Common myeloid progenitor, CD34-positive (primary cell): ENCODE results near the gene PRDM15.

Experiments
- CTCF ChIA-PET: fragments of 350-600 bp; sonication (Branson Sonifier 250); formaldehyde crosslinking; loops from one replicate; lab custom pipeline; 2021; ENCODE audit warnings: antibody characterized with exemption; lab: Charles Lee
- POLR2A ChIA-PET: fragments of 350-600 bp; sonication (Branson Sonifier 250); formaldehyde crosslinking; loops from one replicate; lab custom pipeline; 2021; ENCODE audit warnings: antibody characterized with exemption; lab: Charles Lee
- DNase-seq, 3 donors: peaks; one replicate each; pipeline versions ENCODE4 v3.0.0 to v3.0.0-alpha.2; 2013
- H3K27ac ChIP-seq, 2 experiments: 1 replicate in 1 of 2; 2 replicates in 1 of 2; pipeline ENCODE4 v1.7.0; 2013; ENCODE audit warnings: inconsistent platforms in 2 of 2, low read length in 2 of 2, mild to moderate bottlenecking in 2 of 2, low read depth in 1 of 2, moderate library complexity in 1 of 2; ENCODE audit not compliant: severe bottlenecking in 2 of 2, insufficient read depth in 1 of 2, poor library complexity in 1 of 2
- H3K27me3 ChIP-seq, 5 experiments: replicated peaks in 2 of 5; 1 replicate in 3 of 5; 2 replicates in 2 of 5; pipeline versions ENCODE4 v1.6.1 to v1.7.0; 2013; ENCODE audit warnings: low read length in 4 of 5, mild to moderate bottlenecking in 2 of 5, moderate library complexity in 2 of 5, inconsistent platforms in 1 of 5; ENCODE audit not compliant: insufficient read depth in 5 of 5, control insufficient read depth in 4 of 5
- H3K36me3 ChIP-seq, 4 experiments: 1 replicate in 2 of 4; 2 replicates in 2 of 4; pipeline versions ENCODE4 v1.6.1 to v1.7.0; 2013; ENCODE audit warnings: low read length in 3 of 4, control low read depth in 1 of 4, mild to moderate bottlenecking in 1 of 4; ENCODE audit not compliant: control insufficient read depth in 4 of 4, insufficient read depth in 4 of 4
- H3K4me1 ChIP-seq, 4 experiments: 1 replicate in 3 of 4; 2 replicates in 1 of 4; pipeline versions ENCODE4 v1.6.1 to v1.7.1; 2013; ENCODE audit warnings: low read length in 3 of 4, mild to moderate bottlenecking in 3 of 4, control low read depth in 1 of 4, inconsistent platforms in 1 of 4, moderate library complexity in 1 of 4; ENCODE audit not compliant: control insufficient read depth in 4 of 4, insufficient read depth in 4 of 4; ENCODE audit errors: control extremely low read depth in 1 of 4
- H3K4me3 ChIP-seq, 7 experiments: 1 replicate in 4 of 7; 2 replicates in 3 of 7; pipeline versions ENCODE4 v1.5.1 to v1.7.0; 2013; ENCODE audit warnings: mild to moderate bottlenecking in 7 of 7, low read length in 6 of 7, moderate library complexity in 6 of 7, inconsistent platforms in 2 of 7, low read depth in 2 of 7, control low read depth in 1 of 7; ENCODE audit not compliant: insufficient read depth in 4 of 7, control insufficient read depth in 1 of 7; ENCODE audit errors: extremely low read depth in 1 of 7
- H3K9me3 ChIP-seq, 5 experiments: 1 replicate in 4 of 5; 2 replicates in 1 of 5; pipeline versions ENCODE4 v1.6.1 to v1.7.1; 2013; ENCODE audit warnings: low read length in 4 of 5, mild to moderate bottlenecking in 2 of 5, inconsistent platforms in 1 of 5, low read depth in 1 of 5, moderate library complexity in 1 of 5; ENCODE audit not compliant: control insufficient read depth in 4 of 5, insufficient read depth in 2 of 5; ENCODE audit errors: control extremely low read depth in 1 of 5
- WGBS: methylation state at CpG from one replicate; pipeline ENCODE4 v1.1.5; 2013; ENCODE audit not compliant: insufficient coverage; 5-methylcytosine and 5-hydroxymethylcytosine counted together

Gene PRDM15

DNA sequence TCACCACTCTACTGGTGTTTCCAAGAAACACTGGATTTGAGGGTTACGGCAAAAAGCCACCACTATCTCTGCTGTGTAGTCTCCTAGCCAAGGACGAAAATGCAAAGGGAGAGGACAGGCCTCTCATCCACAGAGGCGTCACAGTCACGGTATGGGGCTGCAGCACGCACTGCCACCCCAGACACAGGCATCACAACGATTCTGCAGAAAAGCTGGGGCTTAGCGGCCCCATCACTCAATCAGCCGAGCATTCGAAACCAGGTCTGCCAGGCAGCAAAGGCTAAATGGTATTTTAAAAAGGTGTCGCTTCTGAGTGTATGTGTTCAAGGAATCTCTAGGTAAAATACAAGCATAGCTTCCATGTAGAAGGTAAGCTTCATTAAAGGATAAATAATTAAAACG is 113.7 kb downstream of the PRDM15 start:
- Histone ChIP-seq H3K4me1 (peaks cover 11 to 45% (median 37%) of the 10 kb centered on the region in 4 experiments), H3K4me3 (no peak overlapping the region), H3K27ac (no peak overlapping the region), H3K36me3 (no peaks in the 10 kb centered on the region), H3K9me3 (no peaks in the 10 kb centered on the region), H3K27me3 (peaks cover 0 to 100% (median 75%) of the 10 kb centered on the region in 5 experiments)
- no peak for DNase-seq
- ChIA-PET CTCF (interaction anchor here (1.4 to 3.6 kb wide), 3 partner anchors 13 to 152 kb away, joined by 3 to 10 read pairs (median 7); no protein-coding TSS in a partner anchor), POLR2A (no interaction called here)
- WGBS, result 75% methylated on average over 6 of the region's 11 CpGs

DNA sequence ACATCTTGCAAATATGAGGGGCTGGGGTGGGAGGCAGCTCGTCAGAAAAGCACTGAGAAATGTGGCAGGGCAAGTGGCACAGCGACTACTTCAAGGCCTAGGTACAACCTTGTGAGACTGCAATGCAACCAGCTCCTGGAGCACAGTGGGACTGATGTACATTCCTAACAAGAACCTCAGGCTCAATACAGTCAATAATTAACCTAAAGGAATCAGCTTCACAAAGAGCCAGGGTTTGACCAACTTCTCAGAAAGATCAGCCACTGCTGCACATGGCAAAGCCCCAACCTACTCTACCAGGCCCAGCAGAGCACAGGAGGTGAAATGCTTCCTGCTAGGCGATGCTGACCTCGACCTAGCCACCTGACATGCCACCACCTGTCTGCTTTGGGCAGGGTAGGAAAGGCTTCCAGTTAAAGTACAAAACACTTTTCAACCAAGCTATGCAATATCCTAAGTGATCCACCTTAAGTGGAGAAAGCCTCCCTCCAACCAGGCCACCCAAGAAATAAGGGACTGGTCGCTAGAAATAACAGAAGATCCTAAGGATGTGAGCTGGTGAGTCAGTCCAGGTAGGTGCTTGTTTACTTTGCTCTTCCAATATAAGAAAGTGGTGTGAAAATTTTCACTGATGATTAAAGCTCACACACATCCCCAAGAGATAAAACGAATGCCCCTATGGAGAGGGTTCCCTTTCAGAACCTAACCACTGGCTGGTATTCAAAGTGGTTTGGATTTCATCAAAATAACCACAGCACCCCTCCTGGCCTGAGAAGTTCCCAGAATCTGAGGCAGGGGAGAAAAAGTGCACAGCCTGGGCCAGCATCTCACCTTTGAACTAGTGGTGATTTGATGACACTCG is 114.4 kb downstream of the PRDM15 start:
- no peak overlapping the region for H3K4me3 ChIP-seq
- no peak for DNase-seq
- POLR2A ChIA-PET, result no interaction called here
- CTCF ChIA-PET, result interaction anchor here (1.4 to 3.6 kb wide), 4 partner anchors 12 to 152 kb away, joined by 3 to 10 read pairs (median 5); no protein-coding TSS in a partner anchor
- H3K9me3 ChIP-seq, result no peaks in the 10 kb centered on the region
- 80% methylated on average over 4 of the region's 7 CpGs for WGBS
- H3K27me3 ChIP-seq, result peaks cover 0 to 100% (median 77%) of the 10 kb centered on the region in 5 experiments
- peaks cover 11 to 45% (median 37%) of the 10 kb centered on the region in 4 experiments for H3K4me1 ChIP-seq
- no peak overlapping the region for H3K27ac ChIP-seq
- H3K36me3 ChIP-seq, result no peaks in the 10 kb centered on the region

DNA sequence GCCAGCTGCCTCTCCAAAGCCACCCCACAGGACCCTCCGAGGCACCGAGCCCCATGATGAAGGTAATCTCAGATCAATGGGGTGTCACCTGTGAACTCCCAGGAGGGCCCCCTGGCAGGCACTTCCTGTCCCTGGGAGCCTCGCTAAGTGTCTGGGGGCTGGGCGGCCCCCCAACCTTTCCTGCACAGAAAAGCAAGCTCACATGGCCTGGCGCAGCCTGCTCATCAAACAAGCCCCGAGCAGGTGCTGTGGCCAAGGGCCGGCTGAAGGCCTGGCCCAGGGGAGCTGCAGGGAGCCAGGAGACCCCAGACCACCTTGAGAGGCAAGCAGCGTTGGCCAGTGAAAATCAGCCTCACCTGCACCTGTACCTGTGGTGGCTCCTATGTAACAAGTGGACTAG is 115.1 kb downstream of the PRDM15 start:
- Histone ChIP-seq H3K27ac (no peak overlapping the region), H3K4me1 (peaks cover 11 to 44% (median 36%) of the 10 kb centered on the region in 4 experiments), H3K4me3 (no peak overlapping the region), H3K9me3 (no peaks in the 10 kb centered on the region), H3K27me3 (peaks cover 0 to 100% (median 75%) of the 10 kb centered on the region in 5 experiments), H3K36me3 (no peaks in the 10 kb centered on the region)
- DNase-seq, result no peak
- WGBS, result 70% methylated on average over 8 of the region's 8 CpGs
- ChIA-PET CTCF (interaction anchor here (1.4 to 3.6 kb wide), 3 partner anchors 12 to 151 kb away, joined by 3 to 10 read pairs (median 7); no protein-coding TSS in a partner anchor), POLR2A (no interaction called here)

DNA sequence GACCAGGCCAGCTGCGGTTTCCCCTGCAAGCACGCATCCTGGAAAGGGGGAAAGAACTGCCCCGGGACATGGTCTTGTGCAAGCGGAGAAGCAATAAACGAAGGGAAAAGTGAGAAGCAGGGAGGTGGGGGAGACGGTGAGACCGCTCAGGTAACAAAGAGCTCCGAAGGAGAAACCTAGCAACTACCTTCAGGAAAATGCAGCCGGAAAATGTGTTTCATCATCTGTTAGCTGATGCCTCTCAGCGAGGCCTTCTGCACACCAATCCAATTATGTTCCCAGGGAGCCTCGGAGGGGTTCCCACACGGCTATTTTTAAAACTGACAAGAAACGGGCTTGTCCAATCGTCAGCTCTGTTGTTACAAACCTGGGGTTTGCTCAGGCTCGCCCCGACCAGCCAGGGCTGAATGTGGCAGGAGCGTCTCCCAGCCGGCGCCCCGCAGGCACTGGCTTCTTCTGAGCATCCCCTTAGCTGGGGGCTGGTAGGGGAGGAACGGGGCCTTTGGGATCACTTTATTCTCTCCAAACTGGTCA is 115.7 kb downstream of the PRDM15 start:
- no peak overlapping the region for H3K27ac ChIP-seq
- no peaks in the 10 kb centered on the region for H3K9me3 ChIP-seq
- H3K27me3 ChIP-seq, result peaks cover 0 to 95% (median 75%) of the 10 kb centered on the region in 5 experiments
- POLR2A ChIA-PET, result no interaction called here
- CTCF ChIA-PET, result interaction anchor here (1.4 to 3.6 kb wide), 2 partner anchors 11 to 13 kb away, joined by 3 to 10 read pairs; no protein-coding TSS in a partner anchor
- peaks cover 6 to 39% (median 32%) of the 10 kb centered on the region in 4 experiments for H3K4me1 ChIP-seq
- no peak overlapping the region for H3K4me3 ChIP-seq
- WGBS, result 18% methylated on average over 13 of the region's 21 CpGs
- H3K36me3 ChIP-seq, result no peaks in the 10 kb centered on the region
- no peak for DNase-seq

- WGBS, result 21% methylated on average over 16 of the region's 16 CpGs
- H3K27ac ChIP-seq, result no peak overlapping the region
- peaks cover 0 to 88% (median 68%) of the 10 kb centered on the region in 5 experiments for H3K27me3 ChIP-seq
- H3K4me1 ChIP-seq, result peaks cover 2 to 31% (median 25%) of the 10 kb centered on the region in 4 experiments
- DNase-seq, result peak in 1 of 3 donors; percentile 19
- no peaks in the 10 kb centered on the region for H3K9me3 ChIP-seq
- ChIA-PET CTCF (interaction anchor here (3.6 kb wide), 1 partner anchor 10 kb away, joined by 10 read pairs; no protein-coding TSS in a partner anchor), POLR2A (no interaction called here)
- H3K36me3 ChIP-seq, result no peaks in the 10 kb centered on the region
- no peak overlapping the region for H3K4me3 ChIP-seq
Measured at GRCh38 chr21:41762753-41763152, 116.4 kb downstream of the PRDM15 start.

DNA sequence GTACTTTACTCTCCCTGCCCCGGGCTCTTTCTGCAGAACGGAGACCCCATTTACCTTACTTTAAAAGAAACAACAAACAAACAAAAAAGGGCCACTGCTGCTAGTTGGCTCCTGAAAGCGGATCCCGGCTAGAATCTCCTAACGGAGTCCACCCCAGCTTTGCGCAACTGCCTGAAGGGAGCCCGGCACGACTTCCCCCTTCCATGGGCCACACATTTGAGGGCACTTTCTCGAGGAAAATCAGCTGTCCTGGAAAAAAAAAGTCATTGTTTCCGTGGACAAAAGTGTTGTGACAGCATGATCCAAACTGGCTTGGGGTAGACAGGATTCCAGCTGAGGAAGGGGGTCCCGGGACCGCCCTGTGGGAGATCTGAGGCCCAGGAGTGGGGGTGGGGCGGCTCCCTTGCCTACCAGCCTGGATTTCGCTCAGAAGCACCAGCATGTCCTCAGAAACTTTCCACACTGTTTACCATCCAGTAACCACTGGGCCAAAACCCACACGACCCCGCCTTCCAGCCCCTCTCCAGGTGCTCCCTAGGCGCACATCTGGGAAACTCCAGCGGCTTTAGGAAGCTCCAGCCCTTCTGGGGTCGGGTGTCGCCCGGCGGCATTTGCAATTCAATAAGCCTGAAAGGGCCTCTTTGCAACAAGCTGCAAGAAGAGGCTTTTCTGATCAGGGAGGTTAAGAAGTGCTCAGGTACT is 117.1 kb downstream of the PRDM15 start:
- Histone ChIP-seq H3K36me3 (no peaks in the 10 kb centered on the region), H3K27ac (no peak overlapping the region), H3K9me3 (no peaks in the 10 kb centered on the region), H3K4me1 (peaks cover 0 to 25% (median 21%) of the 10 kb centered on the region in 4 experiments), H3K4me3 (peak overlapping the region in 2 of 7 experiments; percentile 23 to 45), H3K27me3 (peaks cover 0 to 81% (median 62%) of the 10 kb centered on the region in 5 experiments)
- CTCF ChIA-PET, result interaction anchor here (3.6 kb wide), 1 partner anchor 10 kb away, joined by 10 read pairs; no protein-coding TSS in a partner anchor
- DNase-seq, result no peak
- 10% methylated on average over 18 of the region's 22 CpGs for WGBS
- POLR2A ChIA-PET, result no interaction called here
